Glutamatergic neuron (in vitro differentiated cells): ENCODE data around the gene PRKCQ. TPM values are rescaled to one million over a fixed set of nuclear protein-coding genes. Genes with fewer than 3 reads are reported as not detected.

ENCODE experiments used
- DNase-seq: peaks from one replicate; pipeline ENCODE4 v3.0.0; 2022
- H3K27ac Mint-ChIP-seq: one replicate; pipeline ENCODE4 v1.8.0; 2020; ENCODE audit warnings: mild to moderate bottlenecking, mixed read lengths, inconsistent platforms; ENCODE audit not compliant: unreplicated experiment
- H3K27me3 Mint-ChIP-seq: one replicate; pipeline ENCODE4 v1.8.0; 2020; ENCODE audit warnings: mild to moderate bottlenecking, moderate library complexity, mixed read lengths, inconsistent platforms; ENCODE audit not compliant: unreplicated experiment
- H3K36me3 Mint-ChIP-seq: one replicate; pipeline ENCODE4 v1.8.0; 2020; ENCODE audit warnings: mild to moderate bottlenecking, mixed read lengths, inconsistent platforms; ENCODE audit not compliant: unreplicated experiment
- H3K4me1 Mint-ChIP-seq: one replicate; pipeline ENCODE4 v1.8.0; 2020; ENCODE audit warnings: mild to moderate bottlenecking, low read depth, mixed read lengths, inconsistent platforms; ENCODE audit not compliant: unreplicated experiment
- H3K4me3 Mint-ChIP-seq: one replicate; pipeline ENCODE4 v1.8.0; 2020; ENCODE audit warnings: mild to moderate bottlenecking, mixed read lengths, inconsistent platforms; ENCODE audit not compliant: unreplicated experiment
- H3K9me3 Mint-ChIP-seq: one replicate; pipeline ENCODE4 v1.8.0; 2020; ENCODE audit warnings: mild to moderate bottlenecking, moderate library complexity, mixed read lengths, inconsistent platforms; ENCODE audit not compliant: unreplicated experiment
- CTCF ChIP-seq: fragments of 200-600 bp; sonication (generic); IDR thresholded peaks from one replicate; pipeline ENCODE4 v1.5.0; 2021; ENCODE audit not compliant: partially characterized antibody, unreplicated experiment
- total RNA-seq: library from RNA; stranded (reverse); fragmentation: NEBNext Ultra II Directional; extraction: Animal tissue kit (Norgen Biotek cat#: 25700); gene quantifications from one replicate; pipeline ENCODE4 v1.2.1, GENCODE V29; 2021; ENCODE audit not compliant: unreplicated experiment

PRKCQ gene
- total RNA-seq, 1 donor from 2014 or later = 1.3 TPM

GRCh38 chr10:6463366-6463765, 116.7 kb downstream of the PRKCQ start:
- peaks cover 2% of the 10 kb centered on the region for H3K27me3 Mint-ChIP-seq
- peaks cover 5% of the 10 kb centered on the region for H3K36me3 Mint-ChIP-seq
- H3K27ac Mint-ChIP-seq = no peak overlapping the region
- no peak for DNase-seq
- no peak for TF ChIP-seq CTCF
- no peak overlapping the region for H3K4me3 Mint-ChIP-seq
- peaks cover 2% of the 10 kb centered on the region for H3K9me3 Mint-ChIP-seq
- no peaks in the 10 kb centered on the region for H3K4me1 Mint-ChIP-seq

DNA sequence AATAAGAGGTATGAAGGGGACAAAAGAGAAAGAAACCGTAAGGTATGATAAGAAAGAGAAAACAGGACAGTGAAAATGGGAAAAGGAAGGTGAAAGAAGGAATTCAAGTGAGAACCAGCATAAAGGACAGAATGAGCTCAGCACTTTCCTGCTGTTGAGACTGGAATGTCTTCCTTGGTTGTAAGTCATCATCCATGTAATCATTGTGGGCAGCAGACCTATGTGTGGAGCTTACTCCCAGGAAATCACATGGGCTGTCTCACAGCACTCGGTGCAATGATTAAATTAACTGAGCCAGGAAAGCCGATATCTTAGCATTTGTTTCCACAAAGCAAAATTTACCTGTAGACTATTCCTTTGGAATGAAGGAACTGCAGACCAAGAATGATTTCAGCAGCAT, 118.1 kb downstream of the PRKCQ start:
- H3K36me3 Mint-ChIP-seq = peaks cover 5% of the 10 kb centered on the region
- TF ChIP-seq CTCF = no peak
- no peak overlapping the region for H3K27ac Mint-ChIP-seq
- peaks cover 2% of the 10 kb centered on the region for H3K27me3 Mint-ChIP-seq
- DNase-seq = no peak
- H3K4me1 Mint-ChIP-seq = no peaks in the 10 kb centered on the region
- no peak overlapping the region for H3K4me3 Mint-ChIP-seq
- H3K9me3 Mint-ChIP-seq = peaks cover 2% of the 10 kb centered on the region

GRCh38 chr10:6460861-6461409, 119.1 kb downstream of the PRKCQ start:
- Mint-ChIP-seq H3K27ac (no peak overlapping the region), H3K27me3 (peaks cover 2% of the 10 kb centered on the region), H3K9me3 (peaks cover 2% of the 10 kb centered on the region), H3K4me3 (no peak overlapping the region), H3K4me1 (no peaks in the 10 kb centered on the region), H3K36me3 (peaks cover 5% of the 10 kb centered on the region)
- no peak for DNase-seq
- no peak for TF ChIP-seq CTCF

- Mint-ChIP-seq H3K36me3 (peaks cover 5% of the 10 kb centered on the region), H3K9me3 (peaks cover 2% of the 10 kb centered on the region), H3K4me3 (no peak overlapping the region), H3K27ac (no peak overlapping the region), H3K4me1 (no peaks in the 10 kb centered on the region), H3K27me3 (peaks cover 2% of the 10 kb centered on the region)
- TF ChIP-seq CTCF = no peak
- no peak for DNase-seq
Measured at GRCh38 chr10:6458814-6459213, 121.3 kb downstream of the PRKCQ start.

DNA sequence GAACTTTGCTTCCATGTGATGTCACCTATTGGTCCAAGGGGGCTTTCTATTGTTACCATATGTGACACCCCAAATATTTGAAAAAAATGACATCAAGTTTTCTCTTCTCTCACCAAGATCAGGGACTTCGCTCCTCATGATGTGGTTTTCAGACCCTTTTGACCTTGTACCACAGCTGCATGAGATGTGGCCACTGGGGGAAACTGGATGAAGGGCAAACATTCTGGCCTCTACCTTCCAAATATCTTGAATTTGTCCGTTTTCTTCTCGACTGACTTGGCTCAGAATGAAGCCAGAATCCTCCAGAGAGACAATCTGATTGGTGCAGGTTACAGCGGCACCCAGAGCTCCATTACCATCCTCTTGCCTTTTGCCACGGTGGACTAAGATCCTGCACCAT, 122.7 kb downstream of the PRKCQ start:
- peaks cover 2% of the 10 kb centered on the region for H3K9me3 Mint-ChIP-seq
- peaks cover 5% of the 10 kb centered on the region for H3K36me3 Mint-ChIP-seq
- H3K4me3 Mint-ChIP-seq = no peak overlapping the region
- DNase-seq = no peak
- H3K27ac Mint-ChIP-seq = no peak overlapping the region
- peaks cover 2% of the 10 kb centered on the region for H3K27me3 Mint-ChIP-seq
- no peaks in the 10 kb centered on the region for H3K4me1 Mint-ChIP-seq
- no peak for TF ChIP-seq CTCF
